GM23338 (cell line): ENCODE measurements around the gene C1orf50. TPM values are rescaled to one million over a fixed set of nuclear protein-coding genes. Genes with fewer than 3 reads are reported as not detected.

ENCODE experiments used
- ATAC-seq: fragments of 200-7000 bp; cut with Tn5 transposase; 3 replicates; pipeline ENCODE4 v1.9.1; 2020
- DNase-seq: peaks from one replicate; pipeline ENCODE4 v3.0.0-alpha.2; 2015; ENCODE audit warnings: low spot score
- H2AFZ ChIP-seq: fragments of 200-600 bp; sonication (generic); 2 replicates; pipeline ENCODE4 v1.8.0; 2016; ENCODE audit warnings: antibody characterized with exemption, mild to moderate bottlenecking, moderate library complexity
- H3F3A ChIP-seq: fragments of 200-600 bp; sonication (generic); replicated peaks from 2 replicates; pipeline ENCODE4 v1.8.0; 2017; ENCODE audit warnings: antibody characterized with exemption, mixed run types, low read depth
- H3K27ac ChIP-seq: fragments of 200-600 bp; sonication (generic); 2 replicates; pipeline ENCODE4 v1.6.1; 2016; ENCODE audit warnings: low read depth
- H3K27me3 ChIP-seq: fragments of 200-600 bp; sonication (generic); 2 replicates; pipeline ENCODE4 v1.8.0; 2016; ENCODE audit warnings: mild to moderate bottlenecking, mixed run types, moderate library complexity; ENCODE audit not compliant: insufficient read depth
- H3K36me3 ChIP-seq: fragments of 200-600 bp; sonication (generic); 2 replicates; pipeline ENCODE4 v1.8.0; 2016; ENCODE audit warnings: mild to moderate bottlenecking; ENCODE audit not compliant: insufficient read depth
- H3K4me1 ChIP-seq: fragments of 200-600 bp; sonication (generic); 2 replicates; pipeline ENCODE4 v1.8.0; 2016; ENCODE audit warnings: mild to moderate bottlenecking, moderate library complexity; ENCODE audit not compliant: insufficient read depth
- H3K4me2 ChIP-seq: fragments of 200-600 bp; sonication (generic); 2 replicates; pipeline ENCODE4 v1.7.1; 2017; ENCODE audit warnings: mixed run types
- H3K4me3 ChIP-seq: fragments of 200-600 bp; sonication (generic); 2 replicates; pipeline ENCODE4 v1.6.1; 2016; ENCODE audit warnings: mixed run types
- H3K79me2 ChIP-seq: fragments of 200-600 bp; sonication (generic); replicated peaks from 2 replicates; pipeline ENCODE4 v1.8.0; 2017; ENCODE audit warnings: mild to moderate bottlenecking; ENCODE audit not compliant: insufficient read depth
- H3K9me2 ChIP-seq: fragments of 200-600 bp; sonication (generic); 2 replicates; pipeline ENCODE4 v1.8.0; 2017; ENCODE audit not compliant: insufficient read depth
- H4K20me1 ChIP-seq: fragments of 200-600 bp; sonication (generic); replicated peaks from 2 replicates; pipeline ENCODE4 v1.8.0; 2017; ENCODE audit warnings: mild to moderate bottlenecking; ENCODE audit not compliant: insufficient read depth
- H3K27ac Mint-ChIP-seq: 2 replicates; pipeline ENCODE4 v1.8.0; 2020; ENCODE audit warnings: inconsistent platforms, mild to moderate bottlenecking, moderate library complexity, mixed read lengths
- H3K27me3 Mint-ChIP-seq: 3 replicates; pipeline ENCODE4 v1.8.0; 2022; ENCODE audit warnings: low read depth, mild to moderate bottlenecking, moderate library complexity, mixed read lengths, inconsistent platforms; ENCODE audit not compliant: insufficient read depth, poor library complexity
- H3K36me3 Mint-ChIP-seq: 3 replicates; pipeline ENCODE4 v1.8.0; 2021; ENCODE audit warnings: low read depth, mild to moderate bottlenecking, inconsistent platforms, moderate library complexity, mixed read lengths
- H3K4me1 Mint-ChIP-seq: 3 replicates; pipeline ENCODE4 v1.8.0; 2020; ENCODE audit warnings: mild to moderate bottlenecking, inconsistent platforms, mixed read lengths
- H3K4me3 Mint-ChIP-seq: 3 replicates; pipeline ENCODE4 v1.8.0; 2021; ENCODE audit warnings: moderate library complexity, mild to moderate bottlenecking, inconsistent platforms, mixed read lengths
- H3K9me3 Mint-ChIP-seq: 3 replicates; pipeline ENCODE4 v1.8.0; 2020; ENCODE audit warnings: moderate library complexity, mild to moderate bottlenecking, inconsistent platforms, mixed read lengths
- CREB1 ChIP-seq: fragments of 250-450 bp; sonication (Bioruptor Pico); IDR thresholded peaks from 2 replicates; pipeline ENCODE4 v1.5.0; 2020; ENCODE audit warnings: low read depth, mild to moderate bottlenecking, moderate library complexity
- CTCF ChIP-seq, 2 experiments: fragments of 200-600 bp in 1 of 2; sonication (generic) in 1 of 2; conservative IDR thresholded peaks; 2 replicates each; pipeline versions ENCODE4 v1.5.1 to v1.6.1; 2016 to 2017; ENCODE audit warnings: antibody characterized with exemption in 2 of 2, low read depth in 2 of 2, mild to moderate bottlenecking in 2 of 2, moderate library complexity in 1 of 2
- ETS1 ChIP-seq: IDR thresholded peaks from 2 replicates; pipeline ENCODE4 v1.6.1; 2016; ENCODE audit warnings: antibody characterized with exemption
- EZH2 ChIP-seq: fragments of 200-600 bp; sonication (generic); IDR thresholded peaks from one replicate; pipeline ENCODE4 v1.8.0; 2017; ENCODE audit warnings: antibody characterized with exemption, mild to moderate bottlenecking, low read depth; ENCODE audit not compliant: unreplicated experiment
- EZH2phosphoT487 ChIP-seq: fragments of 200-600 bp; sonication (generic); IDR thresholded peaks from one replicate; pipeline ENCODE4 v1.8.1; 2018; ENCODE audit warnings: antibody characterized with exemption; ENCODE audit not compliant: unreplicated experiment
- JUNB ChIP-seq: IDR thresholded peaks from one replicate; pipeline ENCODE4 v1.6.1; 2016; ENCODE audit warnings: antibody characterized with exemption; ENCODE audit not compliant: unreplicated experiment
- NANOG ChIP-seq: IDR thresholded peaks from 2 replicates; pipeline ENCODE4 v1.6.1; 2016; ENCODE audit warnings: antibody characterized with exemption, borderline replicate concordance
- POLR2AphosphoS5 ChIP-seq: IDR thresholded peaks from 2 replicates; pipeline ENCODE4 v1.6.1; 2016; ENCODE audit warnings: antibody characterized with exemption, low read depth
- REST ChIP-seq: IDR thresholded peaks from one replicate; pipeline ENCODE4 v1.6.1; 2018; ENCODE audit warnings: antibody characterized with exemption; ENCODE audit not compliant: unreplicated experiment
- STAT1 ChIP-seq: IDR thresholded peaks from one replicate; pipeline ENCODE4 v1.6.1; 2016; ENCODE audit warnings: antibody characterized with exemption; ENCODE audit not compliant: unreplicated experiment
- ZNF114 ChIP-seq: fragments of 250-450 bp; sonication (Bioruptor Pico); IDR thresholded peaks from 2 replicates; pipeline ENCODE4 v1.5.0; 2020; ENCODE audit warnings: mild to moderate bottlenecking, moderate library complexity
- ZNF331 ChIP-seq: fragments of 250-450 bp; sonication (Bioruptor Pico); IDR thresholded peaks from 2 replicates; pipeline ENCODE4 v1.5.0; 2020; ENCODE audit warnings: low read depth, mild to moderate bottlenecking, moderate library complexity
- polyA plus RNA-seq: library from polyadenylated mRNA; unstranded; fragments of >200 nt; fragmentation: Nextera tagmentation; extraction: Ambion mirVana; gene quantifications from 2 replicates; pipeline ENCODE4 v1.2.1, GENCODE V29; 2016
- total RNA-seq: library from RNA; depleted of rRNA; stranded (reverse); fragments of >200 nt; shearing (Covaris generic); gene quantifications from 2 replicates; pipeline ENCODE4 v1.2.3, GENCODE V29; 2014

Gene C1orf50
- total and polyA plus RNA-seq, 2 experiments from 2014 or later, result 4.4 to 4.7 TPM

DNA sequence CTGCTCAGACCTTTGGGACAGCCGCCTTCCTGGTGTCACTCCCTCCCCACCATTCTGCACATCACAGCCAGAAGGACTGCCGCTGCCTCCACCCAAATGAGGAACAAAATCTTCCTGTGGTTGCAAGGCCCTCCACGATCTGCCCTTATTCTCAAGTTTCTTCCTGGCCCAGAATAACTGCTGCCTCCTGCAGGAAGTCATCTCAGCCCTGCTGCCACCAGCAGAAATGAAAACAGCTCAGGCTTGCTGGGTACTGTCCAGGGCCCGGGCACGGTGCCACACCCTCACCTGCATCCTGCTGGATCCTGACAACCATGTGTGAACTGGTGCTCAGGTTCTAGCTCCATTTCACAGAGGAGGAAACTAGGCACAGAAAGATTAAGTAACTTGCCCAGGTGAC lies 29.8 kb upstream of the C1orf50 start (continued):
- TF ChIP-seq POLR2AphosphoS5 (no peak), ETS1 (no peak), ZNF114 (CRISPR knock-in tag) (no peak), EZH2 (no peak), JUNB (no peak)

DNA sequence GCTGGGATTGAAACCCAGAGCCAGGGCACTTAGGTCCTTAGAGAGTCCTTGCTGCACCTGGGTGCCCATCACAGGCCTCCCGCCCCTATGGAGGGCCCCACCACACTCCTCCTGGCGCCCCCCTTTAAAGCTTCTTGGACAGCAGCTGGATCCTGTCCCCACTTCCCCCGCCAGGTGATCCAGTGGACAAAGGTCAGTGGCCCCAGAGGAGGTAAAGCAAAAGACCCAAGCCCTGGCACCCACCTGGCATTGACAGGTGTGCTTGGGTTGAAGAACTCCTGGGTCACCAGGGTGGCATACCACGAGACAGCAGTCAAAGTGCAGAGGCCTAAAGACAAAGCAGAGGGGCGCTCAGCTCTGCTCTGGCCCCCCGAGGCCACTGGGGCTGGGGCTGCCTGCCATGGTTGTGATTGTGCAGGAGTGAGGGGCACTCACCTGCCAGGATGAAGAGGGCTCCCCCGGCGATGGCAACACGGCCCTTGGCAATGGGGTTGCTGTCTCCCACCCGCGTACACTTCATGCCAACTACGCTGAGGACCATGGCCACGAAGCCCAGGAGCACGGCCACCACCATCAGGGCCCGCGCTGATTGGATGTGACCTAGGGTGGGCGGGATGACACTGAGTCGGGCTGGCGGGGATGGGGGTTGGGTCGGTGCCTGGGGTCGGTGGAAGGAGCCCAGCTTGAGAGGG lies 28.9 kb upstream of the C1orf50 start:
- H3K4me3 Mint-ChIP-seq, result no peak overlapping the region
- peaks cover 12% of the 10 kb centered on the region for H3K27me3 Mint-ChIP-seq
- ATAC-seq (no peak), DNase-seq (no peak)
- Histone ChIP-seq H3K36me3 (no peaks in the 10 kb centered on the region), H3K79me2 (no peaks in the 10 kb centered on the region), H3K9me2 (no peaks in the 10 kb centered on the region), H3K27ac (no peak overlapping the region), H4K20me1 (no peaks in the 10 kb centered on the region), H3F3A (no peaks in the 10 kb centered on the region), H3K4me2 (no peak overlapping the region), H3K4me3 (no peak overlapping the region), H2AFZ (no peak overlapping the region), H3K4me1 (peaks cover 22% of the 10 kb centered on the region), H3K27me3 (no peaks in the 10 kb centered on the region)
- peaks cover 42% of the 10 kb centered on the region for H3K4me1 Mint-ChIP-seq
- H3K36me3 Mint-ChIP-seq, result peaks cover 2% of the 10 kb centered on the region; the same call in 1 of the 3 replicates
- H3K27ac Mint-ChIP-seq, result no peak overlapping the region
- no peaks in the 10 kb centered on the region for H3K9me3 Mint-ChIP-seq
- no peak for TF ChIP-seq STAT1
- TF ChIP-seq CREB1 (CRISPR knock-in tag), result no peak
- no peak for TF ChIP-seq JUNB
- no peak for TF ChIP-seq CTCF (conservative IDR thresholded peaks at IDR 0.05; ENCODE audit: low read depth in 2 of 2)
- no peak for TF ChIP-seq EZH2phosphoT487
- TF ChIP-seq ETS1, result no peak
- TF ChIP-seq NANOG, result no peak
- TF ChIP-seq ZNF114 (CRISPR knock-in tag), result no peak
- TF ChIP-seq REST, result no peak
- TF ChIP-seq POLR2AphosphoS5, result no peak
- no peak for TF ChIP-seq ZNF331 (CRISPR knock-in tag)
- TF ChIP-seq EZH2, result no peak
